ENCODE data around the gene CDK6.

DNA sequence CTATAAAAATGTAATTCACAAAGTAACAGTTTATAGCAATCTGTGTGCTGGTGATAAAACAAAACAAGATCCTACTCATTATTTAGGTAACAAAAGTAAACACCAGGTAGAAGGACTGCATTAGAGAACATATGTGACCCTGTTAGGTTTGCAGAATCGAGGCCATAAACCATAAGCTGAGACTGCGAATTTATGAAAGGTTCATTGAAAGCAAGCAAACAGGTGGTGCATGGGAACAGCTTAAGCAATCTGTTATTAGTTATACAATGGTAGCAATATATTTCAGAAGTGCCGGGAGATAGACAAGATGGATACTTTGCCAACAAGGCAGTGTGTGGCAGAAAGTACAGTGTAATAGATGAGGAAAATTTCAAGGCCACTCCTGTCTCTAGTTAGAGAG is 222.7 kb downstream of the CDK6 start:
- TF ChIP-seq, protein P1, sequence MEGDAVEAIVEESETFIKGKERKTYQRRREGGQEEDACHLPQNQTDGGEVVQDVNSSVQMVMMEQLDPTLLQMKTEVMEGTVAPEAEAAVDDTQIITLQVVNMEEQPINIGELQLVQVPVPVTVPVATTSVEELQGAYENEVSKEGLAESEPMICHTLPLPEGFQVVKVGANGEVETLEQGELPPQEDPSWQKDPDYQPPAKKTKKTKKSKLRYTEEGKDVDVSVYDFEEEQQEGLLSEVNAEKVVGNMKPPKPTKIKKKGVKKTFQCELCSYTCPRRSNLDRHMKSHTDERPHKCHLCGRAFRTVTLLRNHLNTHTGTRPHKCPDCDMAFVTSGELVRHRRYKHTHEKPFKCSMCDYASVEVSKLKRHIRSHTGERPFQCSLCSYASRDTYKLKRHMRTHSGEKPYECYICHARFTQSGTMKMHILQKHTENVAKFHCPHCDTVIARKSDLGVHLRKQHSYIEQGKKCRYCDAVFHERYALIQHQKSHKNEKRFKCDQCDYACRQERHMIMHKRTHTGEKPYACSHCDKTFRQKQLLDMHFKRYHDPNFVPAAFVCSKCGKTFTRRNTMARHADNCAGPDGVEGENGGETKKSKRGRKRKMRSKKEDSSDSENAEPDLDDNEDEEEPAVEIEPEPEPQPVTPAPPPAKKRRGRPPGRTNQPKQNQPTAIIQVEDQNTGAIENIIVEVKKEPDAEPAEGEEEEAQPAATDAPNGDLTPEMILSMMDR (IDR thresholded peaks at IDR 0.05 in 8 of 11, conservative IDR thresholded peaks at IDR 0.05 in 3 of 11), result no peak
- no peak for TF ChIP-seq POLR2A (IDR thresholded peaks at IDR 0.05)

All from spleen (tissue), 7 donors.